H1 (cell line): Measurements from ENCODE around the gene PHKA1. TPM values are rescaled to one million over a fixed set of nuclear protein-coding genes. Genes with fewer than 3 reads are reported as not detected.
"Not testable (repeated sequence)": the region's sequence is repeated elsewhere in the genome, so short reads cannot be mapped to it uniquely, and the experiment has no call there.

ENCODE experiments used
- CTCF ChIA-PET: fragments of 300-600 bp; sonication (Branson Sonifier 250); formaldehyde crosslinking; loops from one replicate; lab custom pipeline; 2021; ENCODE audit not compliant: partially characterized antibody; lab: Charles Lee
- POLR2A ChIA-PET: fragments of 300-600 bp; sonication (Branson Sonifier 250); formaldehyde crosslinking; loops from one replicate; lab custom pipeline; 2021; ENCODE audit warnings: inconsistent platforms; ENCODE audit not compliant: partially characterized antibody; lab: Charles Lee
- DNase-seq, 2 experiments: peaks; one replicate each; pipeline versions ENCODE4 v3.0.0 to v3.0.0-alpha.2; 2010 to 2022; ENCODE audit warnings: low spot score in 2 of 2, low read depth in 1 of 2, mixed read lengths in 1 of 2
- FAIRE-seq: peaks from 2 replicates; lab custom pipeline; 2011; peaks lifted over from hg19 to GRCh38; lab: Jason Lieb, UNC
- H2AFZ ChIP-seq: 2 replicates; pipeline ENCODE4 v1.8.1; 2012; ENCODE audit warnings: low read length, inconsistent platforms
- H2AK5ac ChIP-seq: 2 replicates; pipeline ENCODE4 v1.6.1; 2013; ENCODE audit warnings: low read depth, low read length
- H2BK120ac ChIP-seq: replicated peaks from 2 replicates; pipeline ENCODE3; 2013; ENCODE audit warnings: low read depth, low read length, inconsistent platforms
- H2BK12ac ChIP-seq: 2 replicates; pipeline ENCODE4 v1.6.1; 2013; ENCODE audit warnings: low read depth, low read length
- H2BK15ac ChIP-seq: 2 replicates; pipeline ENCODE4 v1.6.1; 2013; ENCODE audit warnings: low read length
- H2BK20ac ChIP-seq: 2 replicates; pipeline ENCODE4 v1.6.1; 2013; ENCODE audit warnings: low read length
- H2BK5ac ChIP-seq: 2 replicates; pipeline ENCODE4 v1.6.1; 2013; ENCODE audit warnings: low read depth, low read length
- H3K14ac ChIP-seq: 2 replicates; pipeline ENCODE4 v1.6.1; 2013; ENCODE audit warnings: inconsistent platforms; ENCODE audit not compliant: insufficient read length
- H3K18ac ChIP-seq: 2 replicates; pipeline ENCODE4 v1.6.1; 2013; ENCODE audit warnings: low read length; ENCODE audit errors: extremely low read depth
- H3K23ac ChIP-seq: 2 replicates; pipeline ENCODE4 v1.6.1; 2013; ENCODE audit warnings: inconsistent platforms; ENCODE audit not compliant: insufficient read length
- H3K23me2 ChIP-seq: 2 replicates; pipeline ENCODE4 v1.6.1; 2013; ENCODE audit warnings: low read depth, low read length
- H3K27ac ChIP-seq: 2 replicates; pipeline ENCODE4 v1.6.1; 2011; ENCODE audit warnings: low read depth, low read length, inconsistent platforms
- H3K27me3 ChIP-seq, 4 experiments: replicated peaks in 1 of 4; 1 replicate in 1 of 4; 2 replicates in 3 of 4; pipeline versions ENCODE4 v1.6.1 to v1.8.1; 2011 to 2013; ENCODE audit warnings: low read length in 3 of 4, mild to moderate bottlenecking in 3 of 4, inconsistent platforms in 2 of 4, mixed read lengths in 2 of 4, moderate library complexity in 1 of 4; ENCODE audit not compliant: control insufficient read depth in 3 of 4, insufficient read depth in 3 of 4; ENCODE audit errors: extremely low read depth in 1 of 4
- H3K36me3 ChIP-seq, 4 experiments: 2 replicates each; pipeline versions ENCODE4 v1.6.1 to v1.8.1; 2011 to 2013; ENCODE audit warnings: mild to moderate bottlenecking in 4 of 4, low read length in 3 of 4, moderate library complexity in 2 of 4, control low read depth in 1 of 4, inconsistent platforms in 1 of 4; ENCODE audit not compliant: insufficient read depth in 4 of 4, control insufficient read depth in 2 of 4
- H3K4ac ChIP-seq: replicated peaks from 2 replicates; pipeline ENCODE3; 2013; ENCODE audit warnings: low read length, low read depth, mixed read lengths, inconsistent platforms; ENCODE audit not compliant: insufficient read length
- H3K4me1 ChIP-seq, 4 experiments: replicated peaks in 1 of 4; 1 replicate in 1 of 4; 2 replicates in 3 of 4; pipeline versions ENCODE4 v1.6.1 to v1.8.1; 2011 to 2013; ENCODE audit warnings: low read length in 3 of 4, inconsistent platforms in 2 of 4, mixed read lengths in 1 of 4; ENCODE audit not compliant: insufficient read depth in 4 of 4, control insufficient read depth in 3 of 4
- H3K4me2 ChIP-seq, 2 experiments: 2 replicates each; pipeline versions ENCODE4 v1.6.1 to v1.8.1; 2011 to 2013; ENCODE audit warnings: low read depth in 2 of 2, low read length in 2 of 2, control low read depth in 1 of 2, inconsistent platforms in 1 of 2, mild to moderate bottlenecking in 1 of 2; ENCODE audit not compliant: insufficient read depth in 1 of 2
- H3K4me3 ChIP-seq, 4 experiments: fragments of 200-600, 300-600 bp in 1 of 4; sonication (generic), shearing (Covaris generic), sonication (Bioruptor Twin) in 1 of 4; 2 replicates each; pipeline versions ENCODE4 v1.5.1 to v1.8.1; 2011 to 2016; ENCODE audit warnings: low read length in 4 of 4, low read depth in 3 of 4, control low read depth in 2 of 4, inconsistent platforms in 2 of 4, mild to moderate bottlenecking in 2 of 4, mixed read lengths in 1 of 4, moderate library complexity in 1 of 4; ENCODE audit not compliant: insufficient read depth in 2 of 4; ENCODE audit errors: extremely low read depth in 1 of 4
- H3K56ac ChIP-seq: replicated peaks from 2 replicates; pipeline ENCODE3; 2013; ENCODE audit warnings: low read depth, mild to moderate bottlenecking, mixed read lengths, low read length, inconsistent platforms; ENCODE audit not compliant: insufficient read length
- H3K79me1 ChIP-seq: 2 replicates; pipeline ENCODE4 v1.6.1; 2013; ENCODE audit warnings: low read depth, low read length, control low read depth
- H3K79me2 ChIP-seq, 2 experiments: 2 replicates each; pipeline versions ENCODE4 v1.6.1 to v1.8.1; 2012 to 2013; ENCODE audit warnings: low read length in 2 of 2, mild to moderate bottlenecking in 2 of 2, inconsistent platforms in 1 of 2; ENCODE audit not compliant: insufficient read depth in 2 of 2, control insufficient read depth in 1 of 2
- H3K9ac ChIP-seq, 4 experiments: replicated peaks in 1 of 4; 1 replicate in 1 of 4; 2 replicates in 3 of 4; pipeline versions ENCODE4 v1.6.1 to v1.8.1; 2011 to 2013; ENCODE audit warnings: low read depth in 3 of 4, low read length in 3 of 4, control low read depth in 2 of 4, mild to moderate bottlenecking in 2 of 4, moderate library complexity in 2 of 4, inconsistent platforms in 1 of 4; ENCODE audit errors: extremely low read depth in 1 of 4
- H3K9me3 ChIP-seq, 2 experiments: 2 replicates each; pipeline versions ENCODE4 v1.6.1 to v1.8.1; 2012 to 2013; ENCODE audit warnings: mild to moderate bottlenecking in 2 of 2, moderate library complexity in 2 of 2, control low read depth in 1 of 2, inconsistent platforms in 1 of 2, low read depth in 1 of 2, low read length in 1 of 2, mixed read lengths in 1 of 2; ENCODE audit not compliant: insufficient read depth in 2 of 2
- H4K20me1 ChIP-seq, 2 experiments: replicated peaks in 1 of 2; 2 replicates each; pipeline versions ENCODE3 to v1.8.1; 2011 to 2013; ENCODE audit warnings: inconsistent platforms in 2 of 2, low read length in 2 of 2, mild to moderate bottlenecking in 1 of 2; ENCODE audit not compliant: insufficient read depth in 2 of 2, control insufficient read depth in 1 of 2
- H4K5ac ChIP-seq: 2 replicates; pipeline ENCODE4 v1.6.1; 2013; ENCODE audit warnings: low read length, low read depth, mixed read lengths, inconsistent platforms; ENCODE audit not compliant: insufficient read length
- H4K8ac ChIP-seq: 2 replicates; pipeline ENCODE4 v1.8.0; 2013; ENCODE audit warnings: mild to moderate bottlenecking, moderate library complexity, low read length, inconsistent platforms; ENCODE audit not compliant: insufficient read depth; ENCODE audit errors: extremely low read depth
- H4K91ac ChIP-seq: replicated peaks from 2 replicates; pipeline ENCODE3; 2013; ENCODE audit warnings: low read length, mixed read lengths, inconsistent platforms; ENCODE audit not compliant: insufficient read length
- whole genome bisulfite sequencing, 2 experiments: shearing (Covaris generic) in 1 of 2; methylation state at CpG; one replicate each; pipeline versions ENCODE4 v1.1.6 to v1.1.7; 2013 to 2015; ENCODE audit warnings: low lambda C conversion rate in 2 of 2, mixed read lengths in 2 of 2, inconsistent platforms in 1 of 2, low coverage in 1 of 2, missing lambda C conversion rate in 1 of 2; ENCODE audit not compliant: insufficient replicate concordance in 2 of 2, insufficient coverage in 1 of 2, insufficient read length in 1 of 2; ENCODE audit errors: extremely low coverage in 1 of 2, missing lambda C conversion rate in 1 of 2; 5-methylcytosine and 5-hydroxymethylcytosine counted together
- polyA plus RNA-seq, 7 experiments: library from polyadenylated mRNA; depleted of rRNA in 3 of 7; stranded (reverse) in 5 of 7; unstranded in 2 of 7; fragments of >200 nt in 5 of 7; fragments of 200-250 nt in 2 of 7; gene quantifications; 1 replicate in 5 of 7; 2 replicates in 1 of 7; 4 replicates in 1 of 7; pipeline versions ENCODE4 v1.2.1 to v1.2.3, GENCODE V29; 2011 to 2013; ENCODE audit warnings: missing spikeins in 2 of 7, mixed read lengths in 2 of 7
- total RNA-seq: library from RNA; stranded (reverse); fragmentation: NEBNext Ultra II Directional; extraction: Animal tissue kit (Norgen Biotek cat#: 25700); gene quantifications from 2 replicates; pipeline ENCODE4 v1.2.1, GENCODE V29; 2021

The PHKA1 gene
- total and polyA plus RNA-seq, 2 of the 8 experiments (the other 6 are each of a cell fraction or from before 2014, with no cell fraction given), result 4.2 to 7.2 TPM

DNA sequence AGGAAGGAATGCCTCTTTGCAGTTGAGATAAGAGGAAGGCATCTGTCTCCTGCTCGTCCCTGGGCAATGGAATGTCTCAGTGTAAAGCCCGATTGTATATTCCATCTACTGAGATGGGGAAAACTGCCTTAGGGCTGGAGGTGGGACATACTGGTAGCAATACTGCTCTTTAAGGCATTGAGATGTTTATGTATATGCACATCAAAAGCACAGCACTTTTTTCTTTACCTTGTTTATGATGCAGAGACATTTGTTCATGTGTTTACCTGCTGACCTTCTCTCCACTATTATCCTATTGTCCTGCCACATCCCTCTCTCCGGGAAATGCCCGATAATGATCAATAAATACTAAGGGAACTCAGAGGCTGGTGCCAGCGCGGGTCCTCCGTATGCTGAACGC lies 19.5 kb upstream of the PHKA1 start:
- FAIRE-seq, result not testable (repeated sequence)

More for the DNA sequence above, 19.5 kb upstream of the PHKA1 start:
- H2BK5ac ChIP-seq, H3K18ac ChIP-seq, H2BK15ac ChIP-seq, H3K4ac ChIP-seq, H3K79me1 ChIP-seq, CTCF ChIA-PET, H4K8ac ChIP-seq, H4K91ac ChIP-seq, H3K4me2 ChIP-seq, H2AFZ ChIP-seq, DNase-seq, H3K56ac ChIP-seq, H3K79me2 ChIP-seq, H3K27ac ChIP-seq, H2BK12ac ChIP-seq, H3K4me1 ChIP-seq, H3K23me2 ChIP-seq, H2BK120ac ChIP-seq, H3K9ac ChIP-seq, H4K20me1 ChIP-seq, H3K9me3 ChIP-seq, H3K23ac ChIP-seq, H2BK20ac ChIP-seq, H3K27me3 ChIP-seq, POLR2A ChIA-PET, H4K5ac ChIP-seq, H2AK5ac ChIP-seq, H3K14ac ChIP-seq, H3K4me3 ChIP-seq, H3K36me3 ChIP-seq: not testable (repeated sequence)
- WGBS, 2 experiments, result 83% methylated on average over 6 of the region's 8 CpGs; no CpG with 5 or more reads in 1 of the 2 experiments
